ENCODE data around the gene SHLD3. TPM values are rescaled to one million over a fixed set of nuclear protein-coding genes. Genes with fewer than 3 reads are reported as not detected.
"Not testable (repeated sequence)": the region's sequence is repeated elsewhere in the genome, so short reads cannot be mapped to it uniquely, and the experiment has no call there.

SHLD3 gene
- total RNA-seq = 1.7 TPM
- long read RNA-seq = 0 reads

- intact Hi-C loops (cut with DNase I) = no loop called here
- DNase-seq (ENCODE audit: missing footprints) = peak; percentile 75
- ATAC-seq = peak; percentile 92
Measured at GRCh38 chr5:65624571-65625555, at the start of gene SHLD3, which contains the start of gene TRAPPC13. Gene SHLD3, plus strand, starts transcription at chr5:65625027. Its CDS starts 4,561 bp downstream, at chr5:65629588. Gene TRAPPC13, plus strand, starts transcription at chr5:65625027. Its CDS starts 34 bp downstream, at chr5:65625061.

GRCh38 chr5:65577141-65577540 lies 47.7 kb upstream of the SHLD3 start:
- no peak for DNase-seq (ENCODE audit: missing footprints)
- no peak for ATAC-seq
- intact Hi-C loops (cut with DNase I) = no loop called here

- no peak for DNase-seq (ENCODE audit: missing footprints)
- no peak for ATAC-seq
- intact Hi-C loops (cut with DNase I) = no loop called here
Measured at GRCh38 chr5:65588694-65589093, 36.1 kb upstream of the SHLD3 start.

GRCh38 chr5:65601761-65602160 lies 23.1 kb upstream of the SHLD3 start:
- DNase-seq (ENCODE audit: missing footprints); intact Hi-C loops (cut with DNase I); ATAC-seq: not testable (repeated sequence)

GRCh38 chr5:65611524-65611923 lies 13.3 kb upstream of the SHLD3 start:
- ATAC-seq = no peak
- DNase-seq (ENCODE audit: missing footprints) = no peak
- intact Hi-C loops (cut with DNase I) = no loop called here

GRCh38 chr5:65612298-65612907 lies 12.4 kb upstream of the SHLD3 start:
- no peak for ATAC-seq
- intact Hi-C loops (cut with DNase I) = no loop called here

GRCh38 chr5:65620021-65620420 lies 4.8 kb upstream of the SHLD3 start:
- no peak for ATAC-seq
- no peak for DNase-seq (ENCODE audit: missing footprints)
- intact Hi-C loops (cut with DNase I) = no loop called here

More at GRCh38 chr5:65612298-65612907, 12.4 kb upstream of the SHLD3 start:
- DNase-seq (ENCODE audit: missing footprints) = no peak

- intact Hi-C loops (cut with DNase I); ATAC-seq; DNase-seq (ENCODE audit: missing footprints): not testable (repeated sequence)
Measured at GRCh38 chr5:65621961-65622360, 2.9 kb upstream of the SHLD3 start.

GRCh38 chr5:65623482-65623881 lies 1.3 kb upstream of the SHLD3 start:
- DNase-seq (ENCODE audit: missing footprints) (no peak), ATAC-seq (no peak)
- intact Hi-C loops (cut with DNase I) = no loop called here

- ATAC-seq (peak; percentile 99), DNase-seq (ENCODE audit: missing footprints) (peak; percentile 97)
- intact Hi-C loops (cut with DNase I) = no loop called here
Measured at GRCh38 chr5:65624025-65624570, 729 bp upstream of the SHLD3 start, which contains the start of gene TRIM23. Gene TRIM23, minus strand, starts transcription at chr5:65624333. Its CDS starts 59 bp downstream, at chr5:65624274.

GRCh38 chr5:65625743-65626142 lies 916 bp downstream of the SHLD3 start:
- DNase-seq (ENCODE audit: missing footprints) (no peak), ATAC-seq (no peak)
- intact Hi-C loops (cut with DNase I) = no loop called here

- intact Hi-C loops (cut with DNase I) = no loop called here
- ATAC-seq (no peak), DNase-seq (ENCODE audit: missing footprints) (no peak)
Measured at GRCh38 chr5:65630981-65631380, 6.2 kb downstream of the SHLD3 start.

- no peak for DNase-seq (ENCODE audit: missing footprints)
- no peak for ATAC-seq
- intact Hi-C loops (cut with DNase I) = no loop called here
Measured at GRCh38 chr5:65640240-65640639, 15.4 kb downstream of the SHLD3 start.

- ATAC-seq = no peak
- intact Hi-C loops (cut with DNase I) = no loop called here
- no peak for DNase-seq (ENCODE audit: missing footprints)
Measured at GRCh38 chr5:65646938-65647337, 22.1 kb downstream of the SHLD3 start.

- intact Hi-C loops (cut with DNase I) = no loop called here
- DNase-seq (ENCODE audit: missing footprints) (no peak), ATAC-seq (no peak)
Measured at GRCh38 chr5:65647941-65648340, 23.1 kb downstream of the SHLD3 start.

GRCh38 chr5:65651144-65651543 lies 26.3 kb downstream of the SHLD3 start:
- intact Hi-C loops (cut with DNase I) = no loop called here
- no peak for DNase-seq (ENCODE audit: missing footprints)
- ATAC-seq = no peak

GRCh38 chr5:65654713-65655112 lies 29.9 kb downstream of the SHLD3 start:
- ATAC-seq (no peak), DNase-seq (ENCODE audit: missing footprints) (no peak)
- intact Hi-C loops (cut with DNase I) = no loop called here

GRCh38 chr5:65663804-65664521 lies 39.1 kb downstream of the SHLD3 start:
- DNase-seq (ENCODE audit: missing footprints) = no peak
- intact Hi-C loops (cut with DNase I) = no loop called here
- no peak for ATAC-seq

- intact Hi-C loops (cut with DNase I) = no loop called here
- ATAC-seq (no peak), DNase-seq (ENCODE audit: missing footprints) (no peak)
Measured at GRCh38 chr5:65668696-65669095, 43.9 kb downstream of the SHLD3 start.
